SW480 (cell line): ENCODE results near the gene NR2F6.
"Not testable (repeated sequence)": the region's sequence is repeated elsewhere in the genome, so short reads cannot be mapped to it uniquely, and the experiment has no call there.

Experiments used
- DNase-seq: peaks from one replicate; pipeline ENCODE4 v3.0.0-alpha.2; 2016; ENCODE audit warnings: low spot score

The NR2F6 gene

DNA sequence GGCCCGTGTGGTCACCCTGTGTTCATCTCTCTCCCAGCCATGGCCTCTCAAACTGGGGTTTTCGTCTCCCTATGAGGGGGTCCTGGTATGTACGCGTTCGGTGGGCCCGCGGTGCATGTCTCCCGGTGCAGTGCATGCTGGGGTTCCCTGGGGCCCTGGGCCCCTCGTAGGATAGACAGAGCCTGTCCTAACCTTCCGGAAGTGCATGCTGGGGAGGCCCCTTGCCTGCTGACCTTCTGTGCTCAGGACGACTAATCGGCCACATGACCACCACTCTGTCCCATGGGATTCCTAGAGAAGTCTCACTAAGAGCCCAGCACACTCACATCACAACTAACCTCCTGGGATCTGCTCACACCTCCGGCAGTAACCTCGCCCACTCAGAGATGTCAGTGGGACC lies 35.4 kb downstream of the NR2F6 start:
- no peak for DNase-seq

DNA sequence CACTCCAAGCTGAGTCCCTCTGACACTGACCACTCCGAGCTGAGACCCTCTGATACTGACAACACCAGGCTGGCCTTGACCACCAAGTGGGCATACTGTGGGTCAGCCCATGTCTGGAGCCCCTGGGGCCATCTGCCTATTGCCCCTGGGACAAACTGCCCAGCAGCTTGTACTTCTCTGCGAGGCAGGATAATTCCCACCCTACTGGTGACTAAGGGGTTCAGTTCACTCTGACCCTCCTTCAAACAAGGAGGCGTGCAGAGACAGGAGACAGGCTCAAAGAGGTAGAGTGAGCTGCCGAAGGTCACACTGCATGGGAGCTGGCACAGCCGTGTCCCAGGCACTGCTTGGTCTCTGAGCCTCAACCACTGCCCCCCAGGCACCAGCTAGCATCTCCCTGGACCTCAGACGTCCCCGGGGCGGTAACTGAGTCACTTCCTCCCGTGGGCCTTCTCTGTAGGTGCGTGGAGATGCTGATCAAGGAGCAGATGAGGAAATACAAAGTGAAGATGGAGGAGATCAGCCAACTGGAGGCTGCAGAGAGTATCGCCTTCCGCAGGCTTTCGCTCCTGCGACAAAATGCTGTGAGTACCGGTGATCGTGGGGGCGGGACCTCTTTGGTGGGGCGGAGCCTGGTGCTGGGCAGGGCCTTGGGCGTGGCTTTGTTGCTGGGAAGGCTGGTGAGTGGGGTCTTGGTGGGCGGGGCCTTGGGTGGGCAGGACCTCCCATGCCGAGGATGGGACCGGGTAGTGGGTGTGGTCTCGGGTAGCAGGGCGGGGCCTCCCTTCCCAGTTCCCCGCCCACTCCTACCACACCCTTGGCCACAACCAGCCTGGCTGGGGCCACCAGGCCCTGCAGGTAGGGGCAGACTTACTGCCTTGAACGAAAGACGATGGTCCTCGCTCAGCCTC lies 36.3 kb downstream of the NR2F6 start:
- peak; percentile 63 for DNase-seq

DNA sequence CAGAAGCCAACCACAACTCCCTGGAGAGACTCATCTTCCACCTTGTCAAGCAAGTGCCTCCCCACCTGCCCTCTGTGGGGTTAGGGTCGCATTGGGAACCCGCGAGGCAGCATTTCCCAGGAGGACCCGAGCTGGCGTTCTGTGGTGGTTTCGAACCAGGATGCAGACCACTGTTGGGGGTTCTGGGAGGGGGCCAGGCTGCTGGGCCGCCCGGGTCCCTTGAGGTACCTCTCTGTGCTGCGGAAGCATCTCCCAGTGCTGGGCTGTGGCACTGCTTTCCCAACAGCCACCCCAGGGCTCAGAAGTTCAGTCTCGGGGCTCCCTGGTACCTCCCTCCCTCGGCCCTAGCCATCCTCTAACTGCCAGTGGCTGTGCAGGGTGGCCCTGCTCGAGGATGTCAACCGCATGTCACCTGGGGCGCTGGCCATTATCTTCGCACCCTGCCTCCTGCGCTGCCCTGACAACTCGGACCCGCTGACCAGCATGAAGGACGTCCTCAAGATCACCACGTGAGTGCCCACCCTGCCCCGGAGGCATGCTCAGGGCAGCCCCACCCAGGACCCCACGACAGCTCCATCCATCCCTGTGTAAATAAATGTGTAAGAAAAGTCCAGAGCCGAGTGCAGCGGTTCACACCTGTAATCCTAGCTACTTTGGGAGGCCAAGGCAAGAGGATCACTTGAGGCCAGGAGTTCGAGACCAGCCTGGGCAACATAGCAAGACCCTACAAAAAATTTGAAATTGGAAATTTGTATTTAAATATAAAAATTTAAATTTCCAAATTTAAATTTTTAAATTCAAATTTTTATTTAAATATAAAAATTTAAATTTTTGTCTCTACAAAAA lies 38.8 kb downstream of the NR2F6 start:
- DNase-seq = no peak

DNA sequence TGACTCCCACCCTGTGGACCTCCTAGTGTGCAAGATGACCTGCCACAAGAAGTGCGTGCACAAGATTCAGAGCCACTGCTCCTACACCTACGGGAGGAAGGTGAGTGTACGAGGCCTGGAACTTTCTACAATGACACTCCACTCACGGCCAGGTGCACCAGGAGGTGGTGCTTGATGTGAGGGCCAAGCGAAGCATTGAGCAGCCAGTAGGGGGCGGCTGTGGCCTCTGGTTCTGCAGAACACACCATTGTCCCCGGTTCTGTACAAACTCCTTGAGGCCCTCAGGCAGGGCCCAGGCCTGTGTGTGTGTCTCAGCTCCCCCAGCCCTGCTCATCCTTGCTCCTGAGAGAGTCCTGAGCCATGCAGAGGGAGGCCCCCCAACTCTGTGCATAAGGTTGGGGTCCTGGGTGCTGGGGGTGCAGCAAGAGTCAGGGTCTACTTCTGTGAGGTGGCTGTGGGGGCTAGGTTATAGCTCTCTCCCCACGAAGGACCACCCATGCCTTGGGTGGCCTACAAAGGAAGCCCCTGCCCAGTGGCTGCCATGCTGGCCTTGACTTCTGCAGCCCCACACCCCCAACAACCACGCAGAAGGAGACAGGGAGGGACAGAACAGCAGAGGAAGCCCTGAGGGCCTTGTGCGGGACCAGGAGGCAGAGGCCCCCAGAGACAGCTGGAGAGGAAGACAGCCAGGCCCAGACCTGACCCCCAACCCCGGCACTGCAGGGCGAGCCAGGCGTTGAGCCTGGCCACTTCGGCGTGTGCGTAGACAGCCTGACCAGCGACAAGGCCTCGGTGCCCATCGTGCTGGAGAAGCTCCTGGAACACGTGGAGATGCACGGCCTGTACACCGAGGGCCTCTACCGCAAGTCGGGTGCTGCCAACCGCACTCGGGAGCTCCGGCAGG lies 40.2 kb downstream of the NR2F6 start:
- DNase-seq = peak; percentile 34

DNA sequence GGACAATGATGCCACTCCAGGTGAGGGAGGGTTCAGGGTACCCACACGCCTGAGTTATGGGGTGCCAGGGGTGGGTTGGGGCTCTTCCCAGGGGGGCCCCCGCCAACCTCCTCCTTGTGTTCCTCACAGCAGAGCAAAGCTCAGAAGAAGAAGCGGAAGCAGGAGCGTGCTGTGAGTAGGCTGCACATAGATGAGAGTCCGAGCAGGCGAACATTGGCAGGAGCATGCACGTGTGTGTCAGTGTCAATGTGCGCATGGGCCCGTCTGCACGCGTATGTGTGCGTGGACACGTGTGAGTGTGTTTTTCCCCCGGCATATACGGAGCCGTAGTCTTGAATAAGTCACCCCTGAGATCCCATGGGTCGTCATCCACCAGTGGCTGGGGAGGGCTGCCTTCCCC lies 43.0 kb downstream of the NR2F6 start:
- DNase-seq = no peak

DNA sequence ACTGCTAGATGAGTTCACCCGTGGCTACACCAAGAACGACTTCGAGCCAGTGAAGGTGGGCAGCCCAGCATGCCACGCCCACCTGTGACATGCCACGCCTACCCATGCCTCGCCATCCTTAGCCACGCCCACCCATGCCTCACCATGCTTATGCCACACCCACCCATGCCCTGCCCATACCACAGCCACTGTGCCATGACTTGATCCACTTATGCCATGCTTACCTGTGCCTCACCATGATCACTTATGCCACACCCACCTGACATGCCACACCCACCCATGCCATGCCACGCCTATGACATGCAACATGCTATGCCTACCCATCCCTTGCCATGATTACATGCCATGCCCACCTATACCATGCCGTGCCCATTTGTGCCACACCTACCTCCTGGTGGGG lies 43.5 kb downstream of the NR2F6 start:
- DNase-seq = peak; percentile 53

DNA sequence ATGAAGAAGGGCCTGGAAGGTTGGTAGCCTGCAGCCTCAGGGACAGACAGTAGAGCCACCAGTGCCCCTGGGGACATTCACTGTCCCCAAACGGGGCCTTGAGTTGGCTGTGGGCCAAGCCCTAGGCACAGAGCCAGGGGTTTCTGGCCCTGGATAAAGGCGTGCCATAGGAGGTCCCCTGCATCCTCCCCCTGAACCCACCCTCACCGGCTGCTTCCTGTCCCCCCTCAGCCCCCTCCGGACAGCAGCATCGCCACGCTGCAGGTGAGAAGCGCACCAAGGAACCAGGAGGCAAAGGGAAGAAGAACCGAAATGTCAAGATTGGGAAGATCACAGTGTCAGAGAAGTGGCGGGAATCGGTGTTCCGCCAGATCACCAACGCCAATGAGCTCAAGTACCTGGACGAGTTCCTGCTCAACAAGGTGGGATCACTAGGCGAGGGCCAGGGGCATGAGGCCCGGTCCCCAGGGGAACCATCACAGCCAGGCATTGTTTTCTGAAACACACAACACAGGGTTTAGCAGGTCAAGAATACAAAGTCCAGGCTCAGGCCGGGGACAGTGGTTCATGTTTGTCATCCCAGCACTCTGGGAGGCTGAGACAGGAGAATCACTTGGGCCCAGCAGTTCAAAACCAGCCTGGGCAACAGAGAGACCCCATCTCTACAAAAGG lies 45.2 kb downstream of the NR2F6 start:
- DNase-seq = no peak

DNA sequence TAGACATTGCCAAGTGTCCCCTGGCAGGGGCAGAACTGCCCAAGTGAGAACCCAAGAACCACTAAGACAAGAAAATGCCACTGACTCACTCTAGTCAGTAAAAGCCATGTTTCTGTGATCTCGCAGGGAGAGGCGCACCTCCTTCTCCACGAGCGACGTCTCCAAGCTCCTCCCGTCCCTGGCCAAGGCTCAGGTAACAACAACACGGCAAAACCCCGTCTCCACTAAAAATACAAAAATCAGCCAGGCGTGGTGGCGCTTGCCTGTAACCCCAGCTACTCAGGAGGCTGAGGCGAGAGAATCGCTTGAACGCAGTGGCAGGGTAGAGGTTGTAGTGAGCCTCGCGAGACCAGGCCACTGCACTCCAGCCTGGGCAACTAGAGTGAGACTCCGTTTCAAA lies 48.1 kb downstream of the NR2F6 start:
- no peak for DNase-seq

DNA sequence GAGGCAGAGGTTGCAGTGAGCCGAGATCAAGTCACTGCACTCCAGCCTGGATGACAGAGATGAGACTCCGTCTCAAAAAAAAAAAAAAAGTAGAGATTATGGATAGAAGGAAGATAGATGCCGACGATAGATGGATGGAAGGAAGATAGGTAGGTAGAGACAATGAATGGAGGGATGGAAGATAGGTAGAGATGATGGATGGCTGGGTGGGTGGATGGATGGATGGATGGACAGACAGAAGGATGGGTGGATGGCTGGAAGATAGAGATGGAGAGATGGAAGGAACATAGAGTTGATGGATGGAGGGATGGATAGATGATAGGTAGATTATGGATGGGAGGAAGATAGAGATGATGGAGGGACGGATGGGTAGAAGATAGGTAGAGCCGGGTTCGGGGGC lies 49.1 kb downstream of the NR2F6 start:
- no peak for DNase-seq

DNA sequence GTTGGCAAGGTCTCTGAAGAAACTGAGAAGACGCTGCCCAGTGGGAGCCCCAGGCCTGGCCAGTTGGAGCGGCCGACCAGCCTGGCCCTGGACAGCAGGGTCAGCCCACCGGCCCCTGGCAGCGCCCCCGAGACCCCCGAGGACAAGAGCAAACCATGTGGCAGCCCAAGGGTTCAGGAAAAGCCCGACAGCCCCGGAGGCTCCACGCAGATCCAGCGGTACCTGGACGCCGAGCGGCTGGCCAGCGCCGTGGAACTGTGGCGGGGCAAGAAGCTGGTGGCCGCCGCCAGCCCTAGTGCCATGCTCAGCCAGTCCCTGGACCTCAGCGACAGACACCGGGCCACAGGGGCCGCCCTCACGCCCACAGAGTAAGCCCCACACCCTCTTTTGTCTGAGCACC lies 50.6 kb downstream of the NR2F6 start:
- no peak for DNase-seq

DNA sequence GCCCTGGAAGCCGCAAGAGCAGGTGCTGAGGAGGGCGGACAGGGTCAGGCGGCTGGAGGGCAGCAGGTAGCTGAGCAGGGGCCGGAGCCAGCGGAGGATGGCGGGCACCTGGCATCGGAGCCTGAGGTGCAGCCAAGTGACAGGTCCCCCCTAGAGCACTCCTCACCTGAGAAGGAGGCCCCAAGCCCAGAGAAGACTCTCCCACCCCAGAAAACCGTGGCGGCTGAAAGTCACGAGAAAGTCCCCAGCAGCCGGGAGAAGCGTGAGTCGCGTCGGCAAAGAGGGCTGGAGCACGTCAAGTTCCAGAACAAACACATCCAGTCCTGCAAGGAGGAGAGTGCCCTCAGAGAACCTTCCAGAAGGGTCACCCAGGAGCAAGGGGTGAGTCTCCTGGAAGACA lies 51.1 kb downstream of the NR2F6 start:
- no peak for DNase-seq

DNA sequence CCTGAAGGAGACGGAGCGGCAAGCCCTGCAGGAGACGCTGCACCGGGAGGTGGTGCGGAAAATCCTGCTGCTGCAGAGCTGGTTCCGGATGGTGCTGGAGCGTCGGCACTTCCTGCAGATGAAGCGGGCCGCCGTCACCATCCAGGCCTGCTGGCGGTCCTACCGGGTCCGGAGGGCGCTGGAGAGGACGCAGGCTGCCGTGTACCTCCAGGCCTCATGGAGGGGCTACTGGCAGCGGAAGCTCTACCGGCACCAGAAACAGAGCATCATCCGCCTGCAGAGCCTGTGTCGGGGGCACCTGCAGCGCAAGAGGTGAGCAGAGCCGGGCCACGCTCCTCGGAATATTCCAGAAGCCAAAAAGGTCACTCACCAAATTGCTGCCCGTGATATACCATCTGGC lies 53.0 kb downstream of the NR2F6 start:
- DNase-seq = no peak

DNA sequence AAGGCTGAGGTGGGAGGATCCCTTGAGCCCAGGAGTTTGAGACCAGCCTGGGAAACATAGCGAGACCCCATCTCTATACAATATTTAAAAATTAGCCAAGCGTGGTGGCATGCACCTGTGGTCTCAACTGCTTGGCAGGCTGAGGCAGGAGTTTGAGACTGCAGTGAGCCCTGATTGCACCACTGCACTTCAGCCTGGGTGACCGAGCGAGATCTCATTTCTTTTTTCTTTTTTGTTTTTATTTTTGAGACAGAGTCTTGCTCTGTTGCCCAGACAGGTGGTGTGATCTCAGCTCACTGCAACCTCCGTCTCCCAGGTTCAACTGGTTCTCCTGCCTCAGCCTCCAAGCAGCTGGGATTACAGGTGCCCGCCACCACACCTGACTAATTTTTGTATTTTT lies 54.0 kb downstream of the NR2F6 start:
- not testable (repeated sequence) for DNase-seq

DNA sequence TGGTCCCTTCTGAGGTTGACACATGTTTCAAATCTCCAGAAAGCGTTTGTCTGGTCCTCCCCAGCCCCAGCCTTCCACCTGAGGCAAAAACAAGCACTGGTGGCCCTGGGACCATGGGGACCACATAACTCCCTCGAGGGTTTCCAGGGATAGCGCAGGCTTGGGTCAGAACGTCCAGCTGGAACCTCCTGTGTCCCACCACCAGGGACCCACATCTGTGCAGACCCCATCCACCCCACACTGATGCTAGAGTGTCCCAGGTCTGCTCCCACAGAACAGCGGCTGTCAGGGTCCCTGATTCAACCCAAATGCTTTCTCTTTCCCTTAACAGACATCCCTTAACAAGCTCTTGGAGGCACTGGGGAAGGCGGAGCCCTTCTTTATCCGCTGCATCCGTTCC lies 60.1 kb downstream of the NR2F6 start:
- no peak for DNase-seq

DNA sequence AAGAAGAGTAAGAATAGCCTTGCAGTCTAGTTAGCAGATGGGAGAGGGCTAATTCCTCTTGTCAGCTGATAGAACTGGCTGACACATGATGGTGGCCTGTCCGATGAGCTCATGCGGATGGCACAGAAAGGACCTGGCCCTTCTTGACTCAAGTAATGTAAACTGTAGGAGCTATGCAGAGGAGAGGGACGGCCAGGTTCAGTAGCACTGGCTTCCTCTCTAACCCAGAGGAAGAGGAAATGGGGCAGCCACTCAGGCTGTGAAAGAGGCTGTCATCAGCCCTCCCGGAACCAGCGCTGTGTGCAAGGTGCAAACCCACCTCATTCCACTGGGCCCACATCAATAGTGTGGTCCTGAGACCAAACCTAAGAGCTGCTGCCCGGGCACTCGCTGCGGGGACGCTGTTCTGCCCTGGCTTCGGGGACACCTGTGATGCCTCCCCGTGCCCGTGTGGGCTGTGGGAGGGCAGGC lies 61.3 kb downstream of the NR2F6 start:
- DNase-seq = no peak

DNA sequence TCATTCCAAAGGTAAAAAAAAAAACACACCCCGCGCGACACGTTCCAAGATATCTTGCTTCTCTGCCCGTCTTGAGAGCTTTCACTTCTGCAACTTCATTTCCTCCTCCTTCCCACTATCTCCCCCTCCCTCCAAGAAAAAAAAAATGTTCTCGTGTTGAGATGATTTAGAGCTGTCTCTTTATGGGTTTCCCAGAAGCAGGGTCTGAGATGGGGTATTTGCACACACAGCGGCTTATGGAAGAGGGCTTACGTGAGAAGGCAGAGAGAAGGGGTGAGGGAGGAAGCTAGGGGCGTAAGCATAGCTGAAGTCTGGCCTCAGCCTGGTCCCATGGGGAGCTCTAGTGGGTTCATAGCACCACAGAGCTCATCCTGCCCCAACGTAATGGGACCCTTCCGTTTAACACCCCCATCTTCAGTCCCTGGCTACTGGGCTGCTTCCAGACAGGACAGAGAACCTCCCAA lies 61.8 kb downstream of the NR2F6 start:
- DNase-seq = no peak

DNA sequence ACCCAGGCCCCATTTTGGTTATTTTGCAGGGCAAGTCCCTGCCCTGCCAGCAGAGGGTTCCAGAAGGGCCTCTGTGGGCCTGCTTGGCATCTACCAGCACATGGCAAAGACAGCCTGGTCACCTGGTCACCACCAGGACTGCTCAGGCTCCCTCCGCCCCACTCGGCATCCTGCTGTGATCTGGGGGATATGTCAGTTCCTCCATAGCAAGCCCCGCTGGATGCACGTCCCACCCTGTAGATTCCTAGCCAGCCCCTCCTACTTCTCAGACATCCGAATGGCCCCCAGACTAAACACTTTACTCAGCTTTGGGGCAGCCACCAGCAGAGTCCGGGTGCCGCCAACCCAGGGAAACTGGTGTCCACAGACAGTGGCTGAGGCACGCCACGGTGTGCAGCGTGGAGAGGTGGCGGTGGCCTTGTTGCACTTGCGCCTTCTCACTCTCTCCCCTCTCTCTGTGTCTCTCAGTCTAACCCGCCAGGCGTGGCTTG lies 62.4 kb downstream of the NR2F6 start:
- no peak for DNase-seq
